SJCRH30 (cell line): ENCODE data around the gene ASPA. TPM values are rescaled to one million over a fixed set of nuclear protein-coding genes. Genes with fewer than 3 reads are reported as not detected.
"Not testable (repeated sequence)": the region's sequence is repeated elsewhere in the genome, so short reads cannot be mapped to it uniquely, and the experiment has no call there.

Source experiments
- DNase-seq, 2 experiments: peaks; one replicate each; pipeline ENCODE4 v3.0.0-alpha.2; 2015 to 2020
- H3K27ac ChIP-seq: fragments of 250-450 bp; sonication (Bioruptor Pico); 2 replicates; pipeline ENCODE4 v1.5.1; 2020; ENCODE audit warnings: mild to moderate bottlenecking, moderate library complexity
- H3K27me3 ChIP-seq: fragments of 250-450 bp; sonication (Bioruptor Pico); 2 replicates; pipeline ENCODE4 v1.5.1; 2020; ENCODE audit warnings: mild to moderate bottlenecking, moderate library complexity
- H3K36me3 ChIP-seq: fragments of 250-450 bp; sonication (Bioruptor Pico); 2 replicates; pipeline ENCODE4 v1.5.1; 2020; ENCODE audit warnings: mild to moderate bottlenecking, moderate library complexity
- H3K4me1 ChIP-seq: fragments of 250-450 bp; sonication (Bioruptor Pico); 2 replicates; pipeline ENCODE4 v1.5.1; 2020; ENCODE audit warnings: mild to moderate bottlenecking, moderate library complexity
- H3K4me3 ChIP-seq: fragments of 250-450 bp; sonication (Bioruptor Pico); 2 replicates; pipeline ENCODE4 v1.5.1; 2020; ENCODE audit warnings: mild to moderate bottlenecking, moderate library complexity
- H3K9me3 ChIP-seq: fragments of 250-450 bp; sonication (Bioruptor Pico); replicated peaks from 2 replicates; pipeline ENCODE4 v1.5.1; 2020; ENCODE audit warnings: mild to moderate bottlenecking, moderate library complexity
- total RNA-seq: library from RNA; depleted of rRNA; stranded (reverse); fragments of >200 nt; shearing (Covaris generic); gene quantifications from 2 replicates; pipeline ENCODE4 v1.2.3, GENCODE V29; 2014

ASPA gene
- total RNA-seq, 1 experiment from 2014 or later: 0.02 TPM

GRCh38 chr17:3485481-3486068 lies 9.8 kb downstream of the ASPA start:
- no peaks in the 10 kb centered on the region for H3K36me3 ChIP-seq
- no peaks in the 10 kb centered on the region for H3K27me3 ChIP-seq
- H3K27ac ChIP-seq: no peak overlapping the region
- H3K4me1 ChIP-seq: no peaks in the 10 kb centered on the region
- DNase-seq: no peak
- no peaks in the 10 kb centered on the region for H3K9me3 ChIP-seq
- H3K4me3 ChIP-seq: no peak overlapping the region

DNA sequence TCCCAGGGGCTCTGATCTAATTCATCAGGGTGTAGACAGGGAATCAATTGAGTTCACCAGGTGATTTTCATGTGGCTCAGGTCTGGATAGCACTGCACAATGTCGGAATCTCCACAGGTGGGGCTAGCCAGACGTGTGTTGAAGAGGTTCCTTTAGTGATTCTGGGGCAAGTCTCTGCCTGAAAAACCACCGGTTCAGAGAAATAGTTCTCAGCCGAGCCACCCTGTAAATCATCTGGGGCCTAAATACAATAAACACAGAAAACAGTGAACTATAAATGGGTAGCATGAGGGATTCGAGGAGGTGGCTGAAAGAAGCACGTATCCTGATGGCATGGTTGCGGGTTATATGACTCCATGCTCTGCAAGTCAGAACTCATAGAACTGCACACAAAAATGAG lies 21.3 kb downstream of the ASPA start:
- no peaks in the 10 kb centered on the region for H3K9me3 ChIP-seq
- no peak overlapping the region for H3K27ac ChIP-seq
- no peaks in the 10 kb centered on the region for H3K27me3 ChIP-seq
- no peaks in the 10 kb centered on the region for H3K4me1 ChIP-seq
- H3K4me3 ChIP-seq: no peak overlapping the region
- DNase-seq: no peak
- no peaks in the 10 kb centered on the region for H3K36me3 ChIP-seq

DNA sequence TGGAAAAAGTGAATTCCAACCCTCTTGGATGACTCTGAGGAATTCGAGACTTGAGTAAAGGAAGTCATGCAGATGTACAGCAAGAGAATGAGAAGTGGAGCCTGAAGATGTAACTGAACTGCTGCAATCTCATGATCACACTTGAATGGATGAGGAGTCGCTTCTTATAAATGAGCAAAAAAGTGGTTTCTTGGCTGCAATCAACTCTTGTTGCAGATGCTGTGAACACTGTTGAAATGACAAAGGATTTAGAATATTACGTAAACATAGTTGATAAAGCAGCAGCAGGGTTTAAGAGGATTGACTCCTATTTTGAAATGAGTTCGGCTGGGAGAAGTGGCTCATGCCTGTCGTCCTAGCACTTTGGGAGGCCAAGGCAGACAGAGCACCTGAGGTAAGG lies 25.5 kb downstream of the ASPA start:
- Histone ChIP-seq H3K36me3 (no peaks in the 10 kb centered on the region), H3K4me3 (no peak overlapping the region), H3K9me3 (no peaks in the 10 kb centered on the region), H3K4me1 (no peaks in the 10 kb centered on the region), H3K27ac (no peak overlapping the region), H3K27me3 (no peaks in the 10 kb centered on the region)
- no peak for DNase-seq

DNA sequence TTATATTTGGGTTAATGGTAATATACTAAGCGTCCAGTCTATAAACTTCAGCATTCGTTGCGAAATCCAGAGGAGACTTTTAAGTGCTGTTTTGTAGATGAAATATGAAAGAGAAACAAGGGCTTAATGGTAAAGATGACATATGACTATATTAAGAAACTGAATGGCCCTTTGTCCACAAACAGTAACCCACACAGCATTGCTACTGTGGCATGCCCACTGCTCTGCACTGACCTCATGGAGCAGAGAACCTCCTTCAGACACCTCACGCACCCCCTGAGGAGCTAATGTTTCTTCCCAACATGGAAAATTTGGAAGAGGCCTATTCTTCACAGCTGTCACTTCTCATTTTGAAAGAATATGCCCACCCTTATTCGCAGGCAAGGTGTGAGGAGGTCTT lies 26.7 kb downstream of the ASPA start:
- no peak overlapping the region for H3K27ac ChIP-seq
- H3K4me1 ChIP-seq: no peaks in the 10 kb centered on the region
- H3K27me3 ChIP-seq: no peaks in the 10 kb centered on the region
- no peaks in the 10 kb centered on the region for H3K9me3 ChIP-seq
- H3K4me3 ChIP-seq: no peak overlapping the region
- H3K36me3 ChIP-seq: no peaks in the 10 kb centered on the region
- DNase-seq: no peak

- no peaks in the 10 kb centered on the region for H3K27me3 ChIP-seq
- H3K36me3 ChIP-seq: no peaks in the 10 kb centered on the region
- no peak overlapping the region for H3K27ac ChIP-seq
- H3K4me3 ChIP-seq: no peak overlapping the region
- no peak for DNase-seq
- no peaks in the 10 kb centered on the region for H3K9me3 ChIP-seq
- H3K4me1 ChIP-seq: no peaks in the 10 kb centered on the region
Measured at GRCh38 chr17:3503285-3503684, 27.5 kb downstream of the ASPA start.

DNA sequence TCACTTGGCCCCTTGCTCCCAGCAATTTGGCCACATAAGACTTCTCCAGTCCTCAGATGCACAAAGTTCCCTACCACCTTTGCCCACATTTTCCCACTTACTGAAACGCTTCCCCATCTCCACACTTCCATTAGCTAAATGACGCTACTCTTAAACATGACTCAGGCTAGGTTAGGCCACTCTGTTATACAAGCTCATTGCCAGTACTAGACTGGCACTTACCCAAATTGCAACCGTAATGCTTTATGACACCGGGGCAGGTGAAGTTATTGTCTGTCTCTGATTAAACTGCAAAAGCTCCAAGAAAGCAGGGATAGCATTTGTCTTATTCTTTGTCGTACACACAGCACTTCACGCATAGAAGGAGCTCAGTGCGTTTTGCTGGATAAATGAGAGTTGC lies 29.2 kb downstream of the ASPA start:
- Histone ChIP-seq H3K4me3 (no peak overlapping the region), H3K36me3 (no peaks in the 10 kb centered on the region), H3K27ac (no peak overlapping the region), H3K4me1 (no peaks in the 10 kb centered on the region), H3K27me3 (no peaks in the 10 kb centered on the region), H3K9me3 (no peaks in the 10 kb centered on the region)
- no peak for DNase-seq

GRCh38 chr17:3506054-3506453 lies 30.3 kb downstream of the ASPA start:
- H3K27ac ChIP-seq: no peak overlapping the region
- no peaks in the 10 kb centered on the region for H3K9me3 ChIP-seq
- no peaks in the 10 kb centered on the region for H3K4me1 ChIP-seq
- no peaks in the 10 kb centered on the region for H3K36me3 ChIP-seq
- no peak for DNase-seq
- H3K27me3 ChIP-seq: no peaks in the 10 kb centered on the region
- H3K4me3 ChIP-seq: no peak overlapping the region

GRCh38 chr17:3507071-3507470 lies 31.3 kb downstream of the ASPA start:
- Histone ChIP-seq H3K27me3 (no peaks in the 10 kb centered on the region), H3K4me1 (no peaks in the 10 kb centered on the region), H3K4me3 (no peak overlapping the region), H3K9me3 (no peaks in the 10 kb centered on the region), H3K36me3 (no peaks in the 10 kb centered on the region), H3K27ac (no peak overlapping the region)
- no peak for DNase-seq

- Histone ChIP-seq H3K27me3 (no peaks in the 10 kb centered on the region), H3K9me3 (no peaks in the 10 kb centered on the region), H3K27ac (no peak overlapping the region), H3K4me3 (no peak overlapping the region), H3K36me3 (no peaks in the 10 kb centered on the region), H3K4me1 (no peaks in the 10 kb centered on the region)
- DNase-seq: no peak
Measured at GRCh38 chr17:3507869-3508268, 32.1 kb downstream of the ASPA start.

- Histone ChIP-seq H3K4me3 (no peak overlapping the region), H3K4me1 (no peaks in the 10 kb centered on the region), H3K36me3 (no peaks in the 10 kb centered on the region), H3K9me3 (no peaks in the 10 kb centered on the region), H3K27ac (no peak overlapping the region), H3K27me3 (no peaks in the 10 kb centered on the region)
- DNase-seq: no peak
Measured at GRCh38 chr17:3510090-3510489, 34.3 kb downstream of the ASPA start.

DNA sequence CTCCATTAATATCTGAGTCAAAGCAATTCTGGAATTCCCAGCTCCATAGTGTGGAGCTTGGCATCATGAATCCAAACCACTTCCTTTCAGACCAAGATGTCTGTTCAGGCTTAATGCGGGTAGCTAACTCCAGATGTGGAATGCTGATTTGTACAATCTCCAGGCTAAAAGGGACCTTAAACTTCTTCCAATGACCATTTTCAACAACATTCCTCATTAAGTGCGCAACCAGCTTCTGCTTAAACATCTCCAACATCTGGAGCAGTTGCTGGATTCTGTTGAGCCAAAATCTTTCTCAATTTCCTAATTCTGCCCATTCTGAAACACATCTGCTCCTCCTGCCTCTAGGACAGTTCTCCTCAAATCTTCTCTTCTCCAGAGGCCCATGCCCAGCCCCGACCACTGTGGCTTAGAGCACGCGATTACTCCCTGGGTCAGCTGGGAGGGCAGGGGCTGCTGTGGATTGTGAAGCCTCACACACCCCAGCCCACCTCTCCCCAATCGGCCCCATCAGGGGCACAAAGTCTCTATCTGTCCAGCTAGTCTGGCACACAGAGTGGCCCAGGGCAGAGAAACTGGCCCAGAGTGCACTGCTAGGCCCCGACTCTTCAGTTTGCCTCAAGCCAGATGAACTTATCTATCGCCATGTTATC lies 36.2 kb downstream of the ASPA start:
- Histone ChIP-seq H3K4me3 (peak overlapping the region; percentile 48), H3K4me1 (no peaks in the 10 kb centered on the region), H3K9me3 (no peaks in the 10 kb centered on the region), H3K36me3 (no peaks in the 10 kb centered on the region), H3K27ac (peak overlapping the region; percentile 37; the same call in 1 of the 2 replicates), H3K27me3 (no peaks in the 10 kb centered on the region)
- DNase-seq: no peak

DNA sequence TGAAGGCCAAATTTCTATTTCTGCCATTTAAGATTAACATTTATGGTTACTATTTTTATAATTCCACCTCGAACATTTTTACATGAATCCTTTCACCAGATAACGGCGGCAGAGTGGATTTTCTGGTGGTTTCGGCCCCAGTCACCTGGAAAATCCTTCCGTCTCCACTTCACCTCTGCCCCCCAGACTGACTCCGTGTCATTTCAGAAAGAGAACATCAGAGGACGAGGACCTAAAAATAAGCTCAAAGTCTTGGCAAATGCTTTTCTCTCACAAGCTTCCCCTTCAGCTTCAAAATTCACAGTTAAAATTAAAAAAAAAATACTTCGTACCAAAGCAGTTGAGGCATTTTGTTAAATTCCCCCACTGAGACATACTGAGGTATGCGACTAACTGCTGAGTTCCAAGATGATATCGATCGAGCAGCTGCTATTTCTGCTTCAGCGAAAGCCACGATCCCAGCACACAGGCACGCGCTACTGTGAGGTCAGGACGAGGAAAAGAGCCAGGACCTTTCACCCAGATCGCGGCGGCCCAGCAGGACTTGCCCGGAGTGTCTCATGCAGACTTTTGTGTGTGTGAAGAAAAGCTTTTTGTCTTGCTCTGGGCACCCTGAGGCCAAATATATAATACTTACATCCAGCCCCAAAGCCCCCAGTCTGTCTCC lies 36.8 kb downstream of the ASPA start:
- H3K27ac ChIP-seq: peak overlapping the region; percentile 37
- peak overlapping the region; percentile 48 for H3K4me3 ChIP-seq
- no peaks in the 10 kb centered on the region for H3K9me3 ChIP-seq
- no peaks in the 10 kb centered on the region for H3K4me1 ChIP-seq
- no peaks in the 10 kb centered on the region for H3K27me3 ChIP-seq
- no peaks in the 10 kb centered on the region for H3K36me3 ChIP-seq
- DNase-seq: peak; percentile 47 to 53

GRCh38 chr17:3513305-3514035 lies 37.7 kb downstream of the ASPA start:
- H3K9me3 ChIP-seq: no peaks in the 10 kb centered on the region
- H3K4me1 ChIP-seq: no peaks in the 10 kb centered on the region
- DNase-seq: peak; percentile 53 to 64
- no peaks in the 10 kb centered on the region for H3K27me3 ChIP-seq
- H3K36me3 ChIP-seq: no peaks in the 10 kb centered on the region
- H3K27ac ChIP-seq: peak overlapping the region; percentile 37
- peak overlapping the region; percentile 48 for H3K4me3 ChIP-seq

- not testable (repeated sequence) for H3K36me3 ChIP-seq, H3K27ac ChIP-seq, DNase-seq, H3K9me3 ChIP-seq, H3K27me3 ChIP-seq, H3K4me1 ChIP-seq
- H3K4me3 ChIP-seq: peak overlapping the region; percentile 48; the same call in 1 of the 2 replicates
Measured at GRCh38 chr17:3514167-3514566, 38.4 kb downstream of the ASPA start.

- DNase-seq: peak in 1 of 2 experiments; percentile 20
- Histone ChIP-seq H3K9me3 (no peaks in the 10 kb centered on the region), H3K36me3 (no peaks in the 10 kb centered on the region), H3K27me3 (no peaks in the 10 kb centered on the region), H3K4me3 (no peak overlapping the region), H3K27ac (no peak overlapping the region), H3K4me1 (no peaks in the 10 kb centered on the region)
Measured at GRCh38 chr17:3514873-3515272, 39.1 kb downstream of the ASPA start.
